Neural progenitor cell (in vitro differentiated cells): Measurements from ENCODE around the gene SART1. TPM values are rescaled to one million over a fixed set of nuclear protein-coding genes. Genes with fewer than 3 reads are reported as not detected.

Experiments
- DNase-seq: peaks from one replicate; pipeline ENCODE4 v3.0.0-alpha.2; 2016; ENCODE audit warnings: low spot score
- H2AFZ ChIP-seq: fragments of 200-600 bp; sonication (generic); replicated peaks from 2 replicates; pipeline ENCODE4 v1.6.1; 2016; ENCODE audit warnings: antibody characterized with exemption
- H3F3A ChIP-seq: fragments of 200-600 bp; sonication (generic); 2 replicates; pipeline ENCODE4 v1.6.1; 2016; ENCODE audit warnings: antibody characterized with exemption, low read depth
- H3K27ac ChIP-seq: fragments of 200-600 bp; sonication (generic); 2 replicates; pipeline ENCODE4 v1.5.1; 2016; ENCODE audit warnings: mild to moderate bottlenecking
- H3K27me3 ChIP-seq: fragments of 200-600 bp; sonication (generic); 2 replicates; pipeline ENCODE4 v1.6.1; 2016; ENCODE audit warnings: mild to moderate bottlenecking, moderate library complexity
- H3K36me3 ChIP-seq: fragments of 200-600 bp; sonication (generic); 2 replicates; pipeline ENCODE4 v1.5.1; 2016
- H3K4me1 ChIP-seq: fragments of 200-600 bp; sonication (generic); 2 replicates; pipeline ENCODE4 v1.6.1; 2016; ENCODE audit warnings: mixed run types
- H3K4me2 ChIP-seq: fragments of 200-600 bp; sonication (generic); 2 replicates; pipeline ENCODE4 v1.6.1; 2016
- H3K4me3 ChIP-seq: fragments of 200-600 bp; sonication (generic); 2 replicates; pipeline ENCODE4 v1.5.1; 2016
- H3K79me2 ChIP-seq: fragments of 200-600 bp; sonication (generic); 2 replicates; pipeline ENCODE4 v1.6.1; 2016; ENCODE audit warnings: low read depth
- H3K9ac ChIP-seq: fragments of 200-600 bp; sonication (generic); 2 replicates; pipeline ENCODE4 v1.6.1; 2016
- H3K9me3 ChIP-seq: fragments of 200-600 bp; sonication (generic); 2 replicates; pipeline ENCODE4 v1.5.1; 2016; ENCODE audit warnings: low read depth
- H4K20me1 ChIP-seq: fragments of 200-600 bp; sonication (generic); 2 replicates; pipeline ENCODE4 v1.6.1; 2016; ENCODE audit warnings: low read depth
- H3K27ac Mint-ChIP-seq: 3 replicates; pipeline ENCODE4 v1.8.0; 2021; ENCODE audit warnings: mixed read lengths
- H3K27me3 Mint-ChIP-seq: 2 replicates; pipeline ENCODE4 v1.8.0; 2022; ENCODE audit warnings: low read depth, mild to moderate bottlenecking, inconsistent platforms, moderate library complexity, mixed read lengths; ENCODE audit not compliant: insufficient read depth
- H3K36me3 Mint-ChIP-seq: 3 replicates; pipeline ENCODE4 v1.8.0; 2021; ENCODE audit warnings: mixed read lengths
- H3K4me1 Mint-ChIP-seq: 3 replicates; pipeline ENCODE4 v1.8.0; 2021; ENCODE audit warnings: mixed read lengths
- H3K4me3 Mint-ChIP-seq: 3 replicates; pipeline ENCODE4 v1.8.0; 2021; ENCODE audit warnings: mild to moderate bottlenecking, moderate library complexity, mixed read lengths
- H3K9me3 Mint-ChIP-seq: 3 replicates; pipeline ENCODE4 v1.8.0; 2020; ENCODE audit warnings: mixed read lengths
- EZH2 ChIP-seq: fragments of 200-600 bp; sonication (generic); IDR thresholded peaks from 2 replicates; pipeline ENCODE4 v1.6.1; 2017; ENCODE audit warnings: antibody characterized with exemption, mild to moderate bottlenecking, moderate library complexity
- EZH2phosphoT487 ChIP-seq: fragments of 200-600 bp; sonication (generic); IDR thresholded peaks from 2 replicates; pipeline ENCODE4 v1.6.1; 2017; ENCODE audit warnings: antibody characterized with exemption
- total RNA-seq: library from RNA; depleted of rRNA; stranded (reverse); fragments of >200 nt; gene quantifications from 2 replicates; pipeline ENCODE4 v1.2.3, GENCODE V29; 2015; ENCODE audit warnings: low replicate concordance
- TF ChIP-seq, protein P1 (sequence below): fragments of 200-600 bp; sonication (generic); IDR thresholded peaks from 2 replicates; pipeline ENCODE4 v1.5.1; 2017; ENCODE audit warnings: antibody characterized with exemption, mild to moderate bottlenecking

Gene SART1
- total RNA-seq, 1 donor from 2014 or later, result 8.6 TPM

DNA sequence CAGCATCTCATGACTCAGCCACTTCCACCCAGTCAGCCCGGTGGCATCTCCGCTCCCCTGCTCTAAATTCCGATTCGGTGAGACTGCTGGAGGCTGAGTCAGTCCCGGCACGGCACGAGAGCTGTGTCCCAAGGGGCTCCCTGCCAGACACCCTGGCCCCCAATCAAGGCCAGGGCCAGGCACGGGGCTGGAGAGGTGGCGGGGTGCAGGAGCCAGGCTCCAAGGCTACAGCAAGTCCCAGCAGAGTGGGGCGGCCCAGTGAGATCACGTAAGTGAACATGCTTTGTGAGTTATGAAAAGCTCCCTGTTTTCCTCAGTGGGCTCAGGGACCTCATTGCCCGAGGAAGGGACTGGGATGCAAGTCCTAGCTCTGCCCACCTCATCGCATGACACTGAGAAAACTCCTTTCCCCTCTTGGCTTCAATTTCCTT lies 45.7 kb upstream of the SART1 start:
- Histone ChIP-seq H3K4me3 (no peak overlapping the region), H3K4me1 (peaks cover 10% of the 10 kb centered on the region)
- no peak for DNase-seq

DNA sequence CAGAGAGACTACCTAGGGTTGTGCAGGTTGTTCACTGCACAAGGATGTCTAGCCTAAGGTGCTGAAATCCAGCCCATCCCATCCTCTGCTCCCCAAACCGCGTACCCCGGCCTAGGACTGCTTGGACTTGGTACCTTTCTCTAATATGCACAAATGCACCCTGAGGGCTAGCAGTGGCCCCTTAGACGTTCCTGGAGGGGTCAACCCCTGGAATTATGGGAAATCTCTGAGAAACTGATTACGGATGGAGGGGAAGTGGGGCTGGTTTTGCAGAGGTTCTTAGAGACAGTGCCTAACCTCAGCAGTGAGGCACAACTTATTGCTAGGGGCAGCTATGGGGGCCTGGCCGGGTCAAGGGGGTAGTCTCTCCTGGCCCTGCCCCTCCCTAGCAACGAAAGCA lies 45.1 kb upstream of the SART1 start:
- Histone ChIP-seq H3K27ac (no peak overlapping the region), H3K27me3 (no peaks in the 10 kb centered on the region), H3K9me3 (no peaks in the 10 kb centered on the region), H2AFZ (no peak overlapping the region), H3K9ac (no peak overlapping the region), H4K20me1 (peaks cover 12% of the 10 kb centered on the region), H3K36me3 (no peaks in the 10 kb centered on the region), H3K4me3 (no peak overlapping the region), H3K79me2 (peaks cover 21% of the 10 kb centered on the region), H3F3A (no peaks in the 10 kb centered on the region), H3K4me2 (no peak overlapping the region), H3K4me1 (peaks cover 10% of the 10 kb centered on the region)
- no peak for DNase-seq
- peaks cover 27% of the 10 kb centered on the region for H3K4me1 Mint-ChIP-seq
- no peak for TF ChIP-seq EZH2
- H3K27ac Mint-ChIP-seq, result no peak overlapping the region
- peaks cover 5% of the 10 kb centered on the region for H3K36me3 Mint-ChIP-seq
- peak overlapping the region; percentile 92 for H3K4me3 Mint-ChIP-seq
- no peaks in the 10 kb centered on the region for H3K9me3 Mint-ChIP-seq
- H3K27me3 Mint-ChIP-seq, result peaks cover 3% of the 10 kb centered on the region

More for the DNA sequence above, 45.7 kb upstream of the SART1 start:
- H3F3A ChIP-seq, result no peaks in the 10 kb centered on the region
- peaks cover 9% of the 10 kb centered on the region for H4K20me1 ChIP-seq
- H3K36me3 ChIP-seq, result no peaks in the 10 kb centered on the region
- no peak overlapping the region for H3K4me2 ChIP-seq
- no peak overlapping the region for H3K9ac ChIP-seq
- H3K79me2 ChIP-seq, result peaks cover 21% of the 10 kb centered on the region
- H3K4me1 Mint-ChIP-seq, result peaks cover 30% of the 10 kb centered on the region
- H3K36me3 Mint-ChIP-seq, result peaks cover 5% of the 10 kb centered on the region
- TF ChIP-seq EZH2phosphoT487 (no peak), EZH2 (no peak)
- H3K4me3 Mint-ChIP-seq, result peak overlapping the region; percentile 92
- no peak overlapping the region for H3K27ac ChIP-seq
- H3K27ac Mint-ChIP-seq, result no peak overlapping the region
- no peaks in the 10 kb centered on the region for H3K9me3 ChIP-seq
- no peaks in the 10 kb centered on the region for H3K9me3 Mint-ChIP-seq
- peaks cover 3% of the 10 kb centered on the region for H3K27me3 Mint-ChIP-seq
- H2AFZ ChIP-seq, result no peak overlapping the region
- no peaks in the 10 kb centered on the region for H3K27me3 ChIP-seq

DNA sequence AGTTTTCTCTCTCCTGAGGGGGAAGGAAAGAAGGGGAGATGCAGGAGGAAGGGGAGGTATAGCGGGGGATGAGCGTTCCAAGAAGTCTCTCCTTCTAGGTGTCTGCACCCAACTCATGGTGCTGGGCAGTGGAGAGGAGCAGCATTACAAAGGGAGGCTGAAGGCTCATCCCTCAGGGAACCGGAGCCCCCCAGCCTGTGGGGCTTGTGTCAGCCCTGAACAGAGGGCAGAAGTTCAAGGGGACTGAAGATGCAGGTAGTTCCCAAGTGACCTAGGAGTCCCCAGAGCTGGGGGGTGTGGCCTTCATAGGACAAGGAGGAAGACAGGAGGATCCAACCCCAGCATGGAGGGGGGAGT lies 44.5 kb upstream of the SART1 start:
- no peak for DNase-seq
- Histone ChIP-seq H3K4me1 (peaks cover 10% of the 10 kb centered on the region), H2AFZ (no peak overlapping the region), H3K27me3 (no peaks in the 10 kb centered on the region), H3K9me3 (no peaks in the 10 kb centered on the region), H4K20me1 (peaks cover 12% of the 10 kb centered on the region), H3K27ac (no peak overlapping the region), H3K4me3 (no peak overlapping the region), H3K9ac (no peak overlapping the region), H3K36me3 (no peaks in the 10 kb centered on the region), H3K79me2 (peaks cover 21% of the 10 kb centered on the region), H3K4me2 (no peak overlapping the region), H3F3A (no peaks in the 10 kb centered on the region)
- Mint-ChIP-seq H3K9me3 (no peaks in the 10 kb centered on the region), H3K4me1 (peaks cover 23% of the 10 kb centered on the region), H3K36me3 (peaks cover 6% of the 10 kb centered on the region), H3K27me3 (peaks cover 3% of the 10 kb centered on the region), H3K4me3 (peak overlapping the region; percentile 92), H3K27ac (no peak overlapping the region)
- TF ChIP-seq, protein P1, sequence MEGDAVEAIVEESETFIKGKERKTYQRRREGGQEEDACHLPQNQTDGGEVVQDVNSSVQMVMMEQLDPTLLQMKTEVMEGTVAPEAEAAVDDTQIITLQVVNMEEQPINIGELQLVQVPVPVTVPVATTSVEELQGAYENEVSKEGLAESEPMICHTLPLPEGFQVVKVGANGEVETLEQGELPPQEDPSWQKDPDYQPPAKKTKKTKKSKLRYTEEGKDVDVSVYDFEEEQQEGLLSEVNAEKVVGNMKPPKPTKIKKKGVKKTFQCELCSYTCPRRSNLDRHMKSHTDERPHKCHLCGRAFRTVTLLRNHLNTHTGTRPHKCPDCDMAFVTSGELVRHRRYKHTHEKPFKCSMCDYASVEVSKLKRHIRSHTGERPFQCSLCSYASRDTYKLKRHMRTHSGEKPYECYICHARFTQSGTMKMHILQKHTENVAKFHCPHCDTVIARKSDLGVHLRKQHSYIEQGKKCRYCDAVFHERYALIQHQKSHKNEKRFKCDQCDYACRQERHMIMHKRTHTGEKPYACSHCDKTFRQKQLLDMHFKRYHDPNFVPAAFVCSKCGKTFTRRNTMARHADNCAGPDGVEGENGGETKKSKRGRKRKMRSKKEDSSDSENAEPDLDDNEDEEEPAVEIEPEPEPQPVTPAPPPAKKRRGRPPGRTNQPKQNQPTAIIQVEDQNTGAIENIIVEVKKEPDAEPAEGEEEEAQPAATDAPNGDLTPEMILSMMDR, result no peak
- TF ChIP-seq EZH2phosphoT487 (no peak), EZH2 (no peak)

DNA sequence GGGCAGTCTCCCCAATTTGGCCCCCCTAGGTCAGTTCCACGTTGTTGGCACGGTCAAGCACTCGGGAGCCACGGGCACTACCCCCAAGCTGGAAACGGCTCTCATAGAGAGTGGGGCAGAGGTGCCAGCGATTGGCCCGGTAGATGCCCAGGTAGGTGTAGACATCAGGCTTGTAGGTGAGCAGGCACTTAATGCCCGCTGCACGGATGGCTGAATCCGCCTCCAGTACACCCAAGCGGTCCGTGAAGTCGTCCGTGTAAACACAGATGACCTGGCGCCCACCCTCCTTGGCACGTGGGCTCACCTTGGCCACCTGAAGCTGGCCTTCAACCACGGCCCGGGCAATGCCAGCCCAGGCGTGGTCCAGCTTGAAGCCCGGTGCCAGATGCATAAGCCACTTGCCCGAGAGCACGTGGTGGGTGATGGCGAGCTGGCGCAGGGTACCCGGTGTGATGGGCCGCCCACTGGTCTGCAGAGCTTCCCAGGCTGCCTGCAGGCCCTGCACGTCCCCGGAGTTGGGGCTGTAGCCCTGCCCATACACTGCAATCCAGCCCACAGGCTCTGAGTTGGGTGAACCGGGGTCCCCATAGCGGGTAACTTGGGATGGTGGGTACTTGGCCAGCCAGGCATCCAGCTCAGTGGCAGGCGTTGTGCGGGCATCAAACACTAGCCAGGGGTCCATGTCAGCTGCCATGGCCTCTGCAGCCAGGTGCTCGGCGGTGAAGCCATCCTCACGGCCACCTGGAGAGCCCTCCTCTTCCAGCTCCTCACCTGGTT lies 43.9 kb upstream of the SART1 start:
- Mint-ChIP-seq H3K36me3 (peaks cover 8% of the 10 kb centered on the region), H3K27me3 (peaks cover 5% of the 10 kb centered on the region), H3K4me3 (peak overlapping the region; percentile 92), H3K4me1 (peaks cover 23% of the 10 kb centered on the region), H3K9me3 (no peaks in the 10 kb centered on the region), H3K27ac (no peak overlapping the region)
- H3K4me2 ChIP-seq, result peak overlapping the region; percentile 93
- H3K79me2 ChIP-seq, result peaks cover 21% of the 10 kb centered on the region
- TF ChIP-seq, protein P1, result no peak
- TF ChIP-seq EZH2phosphoT487 (no peak), EZH2 (no peak)
- no peaks in the 10 kb centered on the region for H3K36me3 ChIP-seq
- H3F3A ChIP-seq, result no peaks in the 10 kb centered on the region
- peak overlapping the region; percentile 89 for H3K9ac ChIP-seq
- peak overlapping the region; percentile 85 for H3K4me3 ChIP-seq
- peaks cover 12% of the 10 kb centered on the region for H4K20me1 ChIP-seq
- no peak overlapping the region for H3K27ac ChIP-seq
- DNase-seq, result no peak
- no peaks in the 10 kb centered on the region for H3K9me3 ChIP-seq
- H3K27me3 ChIP-seq, result no peaks in the 10 kb centered on the region
- H2AFZ ChIP-seq, result no peak overlapping the region
- peaks cover 10% of the 10 kb centered on the region for H3K4me1 ChIP-seq
